Suppressor macrophage treated with lipopolysaccharide for 4 hours (primary cell): ENCODE data around the gene TFR2.
"Not testable (repeated sequence)": the region's sequence is repeated elsewhere in the genome, so short reads cannot be mapped to it uniquely, and the experiment has no call there.

Experiments
- DNase-seq: peaks from one replicate; pipeline ENCODE4 v3.0.0-alpha.2; 2020

The TFR2 gene

GRCh38 chr7:100677308-100678267 is 36.2 kb upstream of the TFR2 start:
- DNase-seq, result no peak

DNA sequence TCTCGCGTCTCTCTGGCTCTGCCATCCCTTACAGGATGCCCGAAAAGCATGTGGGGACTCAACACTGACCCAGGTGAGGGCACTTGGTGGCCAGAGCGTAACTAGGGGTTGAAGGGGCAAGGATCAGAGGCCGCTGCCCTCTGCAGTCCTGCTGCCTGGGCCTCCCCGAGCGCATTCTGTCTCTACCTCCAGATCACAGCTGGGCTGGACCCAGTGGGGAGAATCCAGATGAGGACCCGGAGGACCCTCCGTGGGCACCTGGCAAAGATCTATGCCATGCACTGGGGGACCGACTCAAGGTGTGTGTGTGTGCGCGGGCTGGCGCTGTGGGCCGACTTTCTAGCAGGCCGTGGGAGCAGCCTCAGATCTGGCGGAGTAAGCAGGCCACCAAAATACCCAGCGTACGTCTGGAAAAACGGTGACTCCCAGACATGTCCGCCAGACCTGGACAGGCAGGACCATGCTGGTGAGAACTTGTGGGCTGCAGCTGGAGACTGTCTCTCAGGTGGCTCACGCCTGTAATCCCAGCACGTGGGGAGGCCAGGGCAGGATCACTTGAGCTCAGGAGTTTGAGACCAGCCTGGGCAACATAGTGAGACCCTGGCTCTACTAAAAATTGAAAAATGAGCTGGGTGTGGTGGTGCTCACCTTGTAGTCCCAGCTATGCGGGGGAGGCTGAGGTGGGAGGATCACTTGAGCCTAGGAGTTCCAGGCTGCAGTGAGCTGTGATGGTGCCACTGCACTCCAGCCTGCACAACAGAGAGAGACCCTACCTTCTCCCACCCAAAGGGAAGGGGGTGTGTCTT is 35.4 kb upstream of the TFR2 start:
- DNase-seq, result no peak

- peak; percentile 69 for DNase-seq
These were observed 34.4 kb upstream of the TFR2 start for GRCh38 chr7:100675581-100676350.

DNA sequence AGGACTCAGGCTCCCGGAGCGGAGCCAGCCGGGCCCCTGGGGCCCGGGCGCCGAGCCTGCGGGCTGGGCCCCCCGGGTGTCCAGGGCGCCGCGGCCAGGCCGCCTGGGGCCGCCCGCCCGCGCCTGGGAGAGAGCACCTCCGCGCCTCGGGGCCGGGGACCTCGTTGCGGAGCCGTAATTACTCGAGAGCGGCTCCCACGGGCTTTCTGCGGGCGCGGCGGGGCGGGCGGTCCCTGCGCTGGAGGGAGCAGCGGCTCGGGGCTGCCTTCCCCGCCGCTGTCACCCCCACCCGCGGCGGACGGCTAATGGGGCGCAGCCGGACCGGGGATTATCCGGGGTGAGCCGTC is 33.7 kb upstream of the TFR2 start:
- no peak for DNase-seq

DNA sequence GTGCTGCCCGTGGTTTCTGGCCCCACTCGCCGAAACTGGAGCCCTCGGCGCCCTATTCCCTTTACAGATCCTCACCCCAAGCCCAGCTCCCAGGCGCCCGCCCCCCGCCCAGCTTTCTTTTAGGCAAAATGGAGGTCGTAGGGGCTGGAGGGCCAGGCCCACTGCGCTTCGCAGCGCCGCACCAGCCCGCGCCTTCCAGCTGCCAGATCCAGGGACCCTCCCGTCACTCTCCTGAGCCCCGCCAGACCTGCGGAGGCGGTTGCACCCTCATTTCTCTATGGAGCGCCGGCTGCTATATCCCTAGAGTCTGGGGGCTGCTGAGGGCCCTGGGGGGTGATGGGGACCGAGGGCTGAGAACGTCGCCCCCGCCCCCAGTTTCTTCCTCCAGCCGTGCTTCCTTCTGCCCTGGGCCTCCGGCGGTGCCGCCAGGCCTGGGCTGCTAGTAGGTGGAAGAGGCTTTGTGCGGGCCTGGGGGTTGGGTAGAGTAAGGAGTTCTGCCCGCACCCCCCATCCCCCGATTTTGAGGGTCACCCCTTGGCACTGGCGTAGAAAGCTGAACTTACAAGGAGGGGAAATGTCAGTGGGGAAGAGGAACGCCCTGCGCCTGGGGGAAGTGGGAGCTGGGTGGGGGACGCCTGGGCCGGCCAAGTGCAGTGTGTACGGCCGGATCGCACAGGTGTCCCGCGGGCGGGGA is 33.2 kb upstream of the TFR2 start:
- DNase-seq, result peak; percentile 43

DNA sequence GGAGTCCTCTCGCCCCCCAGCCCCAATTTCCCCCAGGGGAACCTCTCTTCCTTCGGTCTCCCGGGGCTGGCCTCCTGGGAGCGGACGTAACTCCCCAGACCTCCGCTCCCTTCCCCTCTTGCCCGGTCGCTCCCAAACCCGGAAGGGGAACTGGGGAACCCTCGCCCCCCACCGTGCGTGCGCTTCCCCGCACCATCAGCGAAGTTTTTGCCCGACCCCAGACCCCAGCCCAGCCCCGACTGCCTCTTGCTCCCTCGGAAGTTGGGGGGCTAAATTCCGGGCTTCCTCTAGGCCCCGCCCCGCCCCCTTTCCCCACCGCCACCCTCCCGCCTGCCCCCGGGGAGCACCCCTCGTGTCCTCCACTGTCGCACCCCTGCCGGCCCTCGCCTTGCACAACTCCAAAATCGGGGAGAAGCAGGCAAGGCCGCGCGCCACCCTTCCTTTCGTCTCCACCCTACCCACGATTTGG is 32.6 kb upstream of the TFR2 start:
- peak; percentile 53 for DNase-seq

GRCh38 chr7:100673302-100673941 is 32.1 kb upstream of the TFR2 start, which contains the start of gene GNB2:
GNB2 (plus strand) TSS chr7:100673740; CDS start chr7:100676266, 2,526 bp downstream.
- DNase-seq, result peak; percentile 99

DNA sequence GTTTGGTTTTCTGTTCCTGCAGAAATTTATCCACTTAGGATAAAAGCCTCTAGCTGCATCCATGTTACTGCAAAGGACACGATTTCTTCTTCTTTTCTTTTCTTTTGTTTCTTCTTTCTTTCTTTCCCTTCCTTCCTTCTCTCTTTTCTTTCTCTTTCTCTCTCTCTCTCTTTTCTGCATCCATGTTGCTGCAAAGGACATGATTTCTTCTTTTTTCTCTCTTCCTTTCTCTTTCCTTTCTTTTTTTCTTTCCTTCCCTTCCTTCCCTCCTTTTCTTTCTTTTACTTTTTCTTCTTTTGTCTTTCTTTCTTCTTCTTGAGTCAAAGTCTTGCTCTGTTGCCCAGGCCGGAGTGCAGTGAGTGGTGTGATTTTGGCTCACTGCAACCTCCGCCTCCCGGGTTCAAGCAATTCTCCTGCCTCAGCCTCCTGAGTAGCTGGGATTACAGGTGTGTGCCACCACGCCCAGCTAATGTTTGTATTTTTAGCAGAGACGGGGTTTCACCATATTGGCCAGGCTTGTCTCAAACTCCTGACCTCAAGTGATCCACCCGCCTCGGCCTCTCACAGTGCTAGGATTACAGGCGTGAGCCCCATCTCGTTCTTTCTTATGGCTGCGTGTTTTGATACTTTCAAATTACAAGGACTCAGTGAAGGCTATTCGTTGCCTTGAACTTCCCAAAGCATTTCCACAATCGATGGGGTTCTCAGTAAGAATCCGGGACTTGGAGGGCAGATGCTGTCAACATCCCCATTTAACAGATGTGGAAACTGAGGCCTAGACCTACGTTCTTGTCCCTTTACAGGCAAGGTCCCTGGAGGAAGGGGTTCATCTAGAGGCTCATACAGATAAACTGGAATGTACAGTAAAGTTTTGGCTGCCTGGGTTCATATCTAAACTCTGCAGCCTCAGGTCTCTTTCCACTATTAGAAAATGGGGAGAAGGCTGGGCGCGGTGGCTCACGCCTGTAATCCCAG is 30.3 kb upstream of the TFR2 start:
- DNase-seq, result no peak

- DNase-seq, result no peak
These were observed 28.7 kb upstream of the TFR2 start for GRCh38 chr7:100670074-100670473.

- DNase-seq, result not testable (repeated sequence)
These were observed 27.8 kb upstream of the TFR2 start for GRCh38 chr7:100669106-100669505.

DNA sequence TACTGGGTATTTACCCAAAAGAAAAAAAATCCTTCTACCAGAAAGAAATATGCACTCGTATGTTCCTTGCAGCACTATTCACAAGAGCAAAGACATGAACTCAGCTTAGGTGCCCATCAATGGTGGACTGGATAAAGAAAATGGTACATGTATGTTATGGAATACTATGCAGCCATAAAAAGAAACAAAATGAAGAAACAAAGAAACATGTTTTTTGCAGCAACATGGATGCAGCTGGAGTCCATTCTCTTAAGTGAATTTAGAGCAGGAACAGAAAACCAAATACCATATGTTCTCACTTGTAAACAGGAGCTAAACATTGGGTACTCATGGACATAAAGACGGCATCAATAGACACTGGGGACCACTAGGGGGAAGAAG is 26.7 kb upstream of the TFR2 start:
- no peak for DNase-seq

GRCh38 chr7:100667331-100668068 is 26.1 kb upstream of the TFR2 start:
- DNase-seq, result no peak

DNA sequence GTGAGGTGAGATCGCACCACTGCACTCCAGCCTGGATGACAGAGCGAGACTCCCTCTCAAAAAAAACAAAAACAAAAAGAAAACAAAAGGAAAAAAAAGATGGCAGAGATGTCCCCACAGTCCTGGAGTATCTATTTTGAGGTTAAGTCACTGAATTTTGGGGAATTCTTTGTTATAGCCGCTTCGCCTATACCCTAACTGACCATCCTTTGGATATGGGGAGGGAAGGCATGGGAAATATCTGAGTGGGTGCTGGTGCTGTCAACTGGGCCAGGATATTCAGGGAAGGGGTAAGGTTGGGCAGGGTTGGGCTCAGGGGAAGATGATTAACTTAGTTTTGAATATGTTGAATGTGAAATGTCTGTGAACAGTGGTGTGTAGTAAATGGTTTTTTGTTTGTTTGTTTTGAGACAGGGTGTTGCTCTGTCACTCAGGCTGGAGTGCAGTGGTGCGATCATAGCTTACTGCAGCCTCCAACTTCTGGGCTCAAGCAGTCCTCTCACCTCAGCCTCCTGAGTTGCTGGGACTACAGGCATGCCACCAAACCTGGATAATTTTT is 23.9 kb upstream of the TFR2 start:
- DNase-seq, result no peak

GRCh38 chr7:100662194-100662776 is 20.9 kb upstream of the TFR2 start:
- not testable (repeated sequence) for DNase-seq

GRCh38 chr7:100655908-100656674 is 14.7 kb upstream of the TFR2 start, which contains the start of gene ACTL6B:
ACTL6B (minus strand) TSS chr7:100656448; CDS start chr7:100656354, 94 bp downstream.
- peak; percentile 56 for DNase-seq

- DNase-seq, result no peak
These were observed 13.8 kb upstream of the TFR2 start for GRCh38 chr7:100654908-100655831.
